ENCODE data around the gene LYPLA2. TPM values are rescaled to one million over a fixed set of nuclear protein-coding genes. Genes with fewer than 3 reads are reported as not detected.

LYPLA2 gene
- total and polyA plus RNA-seq, 2 donors (not counting 3 experiments of a cell fraction or from before 2014, with no cell fraction given): 110 to 137 TPM

DNA sequence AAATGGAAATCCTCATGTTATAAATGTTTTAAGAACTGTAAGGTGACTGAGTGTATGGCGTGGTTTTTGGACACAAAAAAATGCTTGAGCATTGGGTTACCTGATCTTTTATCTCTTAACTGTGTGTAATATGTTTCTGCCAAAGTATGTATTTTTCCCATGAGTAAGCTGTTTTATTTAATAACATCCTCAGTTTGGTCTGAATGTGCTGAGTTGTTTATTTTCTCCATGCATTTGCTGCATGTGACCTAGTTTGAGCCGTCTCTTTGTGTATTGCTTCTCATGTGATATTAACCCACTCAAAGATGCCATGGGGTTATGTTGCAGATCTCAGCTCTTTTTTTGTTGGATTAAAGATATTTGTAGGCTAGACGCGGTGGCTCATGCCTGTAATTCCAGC is 6.1 kb upstream of the LYPLA2 start:
- H3K79me2 ChIP-seq (ENCODE audit: control insufficient read depth, insufficient read depth, low read length): peaks cover 24% of the 10 kb centered on the region
- BruUV-seq (replicated peaks): no TSS peak
- CTCF ChIA-PET: interaction anchor here (2.3 kb wide), 1 partner anchor 13 kb away, joined by 9 read pairs; no protein-coding TSS in a partner anchor

More for the DNA sequence above, 6.1 kb upstream of the LYPLA2 start:
- Histone ChIP-seq H3K9ac (replicated peaks; ENCODE audit: extremely low read depth, insufficient read depth, low read length) (no peak overlapping the region), H3K4me1 (ENCODE audit: control insufficient read depth, extremely low read depth, insufficient read depth, low read length) (peaks cover 13% of the 10 kb centered on the region), H3K27me3 (ENCODE audit: control insufficient read depth in 2 of 2, insufficient read depth in 2 of 2, low read length in 2 of 2) (no peaks in the 10 kb centered on the region), H3K36me3 (ENCODE audit: control insufficient read depth in 2 of 2, extremely low read depth in 1 of 2, insufficient read depth in 2 of 2, low read length in 2 of 2) (peaks cover 12% of the 10 kb centered on the region in 2 experiments), H3K4me3 (replicated peaks in 1 of 3; ENCODE audit: insufficient read depth in 1 of 3, low read depth in 1 of 3, low read length in 3 of 3) (no peak overlapping the region), H3K27ac (ENCODE audit: insufficient read depth, low read depth, low read length) (no peak overlapping the region), H3K9me3 (replicated peaks; ENCODE audit: control insufficient read depth, insufficient read depth, low read length) (no peaks in the 10 kb centered on the region), H3K4me2 (ENCODE audit: insufficient read depth, low read length) (no peak overlapping the region), H3K9me1 (replicated peaks; ENCODE audit: control insufficient read depth, extremely low read depth, insufficient read depth, low read length) (no peaks in the 10 kb centered on the region), H4K20me1 (replicated peaks; ENCODE audit: control insufficient read depth, extremely low read depth, insufficient read depth, low read length) (no peaks in the 10 kb centered on the region), H2AFZ (ENCODE audit: low read depth, low read length) (no peak overlapping the region)
- POLR2A ChIA-PET: interaction anchor here (0.6 kb wide), 1 partner anchor 434 kb away, joined by 4 read pairs; no protein-coding TSS in a partner anchor
- no peak for TF ChIP-seq POLR2A (IDR thresholded peaks at IDR 0.05; ENCODE audit: low read depth, low read length)
- no peak for TF ChIP-seq FOS (IDR thresholded peaks at IDR 0.05; ENCODE audit: borderline replicate concordance, insufficient read depth, low read length)
- no peak for TF ChIP-seq POLR2AphosphoS5 (IDR thresholded peaks at IDR 0.05; ENCODE audit: insufficient read depth, low read depth, low read length)
- TF ChIP-seq MYC (IDR thresholded peaks at IDR 0.05; ENCODE audit: low read depth, low read length): no peak
- TF ChIP-seq, protein P1, sequence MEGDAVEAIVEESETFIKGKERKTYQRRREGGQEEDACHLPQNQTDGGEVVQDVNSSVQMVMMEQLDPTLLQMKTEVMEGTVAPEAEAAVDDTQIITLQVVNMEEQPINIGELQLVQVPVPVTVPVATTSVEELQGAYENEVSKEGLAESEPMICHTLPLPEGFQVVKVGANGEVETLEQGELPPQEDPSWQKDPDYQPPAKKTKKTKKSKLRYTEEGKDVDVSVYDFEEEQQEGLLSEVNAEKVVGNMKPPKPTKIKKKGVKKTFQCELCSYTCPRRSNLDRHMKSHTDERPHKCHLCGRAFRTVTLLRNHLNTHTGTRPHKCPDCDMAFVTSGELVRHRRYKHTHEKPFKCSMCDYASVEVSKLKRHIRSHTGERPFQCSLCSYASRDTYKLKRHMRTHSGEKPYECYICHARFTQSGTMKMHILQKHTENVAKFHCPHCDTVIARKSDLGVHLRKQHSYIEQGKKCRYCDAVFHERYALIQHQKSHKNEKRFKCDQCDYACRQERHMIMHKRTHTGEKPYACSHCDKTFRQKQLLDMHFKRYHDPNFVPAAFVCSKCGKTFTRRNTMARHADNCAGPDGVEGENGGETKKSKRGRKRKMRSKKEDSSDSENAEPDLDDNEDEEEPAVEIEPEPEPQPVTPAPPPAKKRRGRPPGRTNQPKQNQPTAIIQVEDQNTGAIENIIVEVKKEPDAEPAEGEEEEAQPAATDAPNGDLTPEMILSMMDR (IDR thresholded peaks at IDR 0.05; ENCODE audit: extremely low read depth in 1 of 2, insufficient read depth in 1 of 2, low read depth in 1 of 2, low read length in 2 of 2): no peak
- no peak for TF ChIP-seq EZH2 (IDR thresholded peaks at IDR 0.05; ENCODE audit: borderline replicate concordance, low read depth, low read length, severe bottlenecking)
- no peak for TF ChIP-seq GATA2 (IDR thresholded peaks at IDR 0.05; ENCODE audit: insufficient read depth, insufficient read length, low read depth, low read length)
- TF ChIP-seq, protein P2, sequence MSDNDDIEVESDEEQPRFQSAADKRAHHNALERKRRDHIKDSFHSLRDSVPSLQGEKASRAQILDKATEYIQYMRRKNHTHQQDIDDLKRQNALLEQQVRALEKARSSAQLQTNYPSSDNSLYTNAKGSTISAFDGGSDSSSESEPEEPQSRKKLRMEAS (IDR thresholded peaks at IDR 0.05; ENCODE audit: insufficient read depth, insufficient read length): no peak
- TF ChIP-seq JUN (IDR thresholded peaks at IDR 0.05; ENCODE audit: borderline replicate concordance, insufficient read depth, insufficient read length, low read depth): no peak
- intact Hi-C loops (cut with micrococcal nuclease): no loop called here
- dilution Hi-C loops (cut with MboI; ENCODE audit: extremely low pct_ligation_motif_present, low sequenced_read_pairs): no loop called here
- FAIRE-seq (no peak), DNase-seq (ENCODE audit: low read depth, low spot score) (no peak)
